ENCODE measurements around the gene MAP2K2.

GRCh38 chr19:4081441-4082129 lies 42.3 kb downstream of the MAP2K2 start:
- no peak for TF ChIP-seq ARNTL (CRISPR knock-in tag; IDR thresholded peaks at IDR 0.05; ENCODE audit: borderline replicate concordance, low read depth)
- TF ChIP-seq SNAI2 (CRISPR knock-in tag; IDR thresholded peaks at IDR 0.05), result no peak
